HG02642 (cell line): ENCODE results near the gene SNAP25.

Experiments
- ATAC-seq: cut with Tn5 transposase; IDR thresholded peaks from one replicate; pipeline ENCODE4 v1.9.1; 2021; ENCODE audit warnings: mild to moderate bottlenecking; ENCODE audit not compliant: unreplicated experiment, poor library complexity

Gene SNAP25

GRCh38 chr20:10259166-10259565 is 40.5 kb downstream of the SNAP25 start:
- ATAC-seq, result no peak

- ATAC-seq, result no peak
These were observed 41.7 kb downstream of the SNAP25 start for GRCh38 chr20:10260316-10260715.

GRCh38 chr20:10261702-10262101 is 43.1 kb downstream of the SNAP25 start:
- no peak for ATAC-seq

- no peak for ATAC-seq
These were observed 44.9 kb downstream of the SNAP25 start for GRCh38 chr20:10263385-10264165.

DNA sequence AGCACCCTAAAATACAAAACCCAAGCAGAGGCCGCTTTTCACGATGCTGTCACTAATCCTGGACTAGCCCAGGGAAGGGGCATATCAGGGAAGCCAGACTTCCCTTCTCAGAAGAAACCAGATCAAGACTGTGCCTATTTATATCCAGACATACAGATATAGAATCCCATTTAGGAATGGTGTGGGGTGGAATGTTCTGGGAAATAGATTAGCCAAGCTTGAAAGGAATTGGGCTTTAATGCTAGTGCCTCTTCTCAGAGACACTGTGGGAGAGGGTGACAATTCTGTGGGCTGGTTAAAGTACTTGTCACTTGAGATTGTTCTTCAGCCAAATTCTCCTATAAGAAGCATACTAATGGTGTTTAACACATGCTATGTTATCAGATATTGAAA is 45.5 kb downstream of the SNAP25 start:
- ATAC-seq, result no peak

- no peak for ATAC-seq
These were observed 50.0 kb downstream of the SNAP25 start for GRCh38 chr20:10268636-10269035.

DNA sequence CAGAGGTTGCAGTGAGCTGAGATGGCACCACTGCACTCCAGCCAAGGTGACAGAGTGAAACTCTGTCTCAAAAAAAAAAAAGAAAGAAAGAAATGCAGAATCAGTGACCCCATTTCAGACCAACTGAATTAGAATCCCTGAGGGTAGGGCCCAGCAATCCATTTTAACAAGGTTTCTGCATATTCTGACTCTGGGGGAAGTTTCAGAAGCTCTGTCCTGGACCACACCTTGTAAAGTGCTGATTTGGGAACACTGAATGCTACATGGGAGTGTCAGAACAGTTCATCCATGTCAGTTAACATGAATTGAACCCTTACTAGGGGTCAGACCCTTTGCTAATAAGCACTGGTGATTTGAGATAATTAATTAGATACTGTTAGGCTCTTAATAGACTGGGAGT is 52.0 kb downstream of the SNAP25 start:
- ATAC-seq, result no peak

DNA sequence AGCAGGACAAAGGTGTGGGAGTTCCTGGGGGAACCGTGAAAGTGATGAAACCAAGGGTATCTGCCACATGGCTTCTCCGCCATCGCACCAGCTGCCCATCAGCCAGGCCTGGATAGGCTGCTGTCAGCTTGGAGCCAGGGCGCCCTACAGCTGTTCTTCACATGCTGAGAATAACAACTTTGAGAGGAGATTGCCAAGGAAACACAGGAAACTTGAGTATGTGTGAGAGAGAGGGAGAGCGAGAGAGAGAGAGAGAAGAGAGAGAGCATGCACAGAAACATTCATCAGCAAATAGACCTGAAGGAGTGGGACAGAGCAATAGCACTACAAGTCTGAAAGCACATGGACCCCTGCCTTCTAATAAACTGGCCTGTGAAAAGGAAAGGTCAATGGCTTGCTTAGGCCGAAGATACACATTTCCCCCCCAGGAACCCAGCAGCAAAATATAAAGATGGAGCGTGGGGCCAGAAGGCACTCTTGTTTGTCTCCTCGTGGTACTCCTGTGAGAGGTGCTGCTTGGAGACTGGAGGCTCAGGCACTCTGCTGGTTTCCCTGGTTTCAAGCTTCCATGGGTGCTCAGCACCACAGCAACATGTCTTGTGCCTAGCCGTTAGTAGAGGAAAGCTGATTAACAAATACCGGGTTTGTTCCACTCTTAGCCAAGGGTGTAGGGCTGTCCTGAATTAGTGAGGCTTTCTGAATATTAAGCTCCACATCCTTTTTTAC is 53.0 kb downstream of the SNAP25 start:
- ATAC-seq, result no peak

DNA sequence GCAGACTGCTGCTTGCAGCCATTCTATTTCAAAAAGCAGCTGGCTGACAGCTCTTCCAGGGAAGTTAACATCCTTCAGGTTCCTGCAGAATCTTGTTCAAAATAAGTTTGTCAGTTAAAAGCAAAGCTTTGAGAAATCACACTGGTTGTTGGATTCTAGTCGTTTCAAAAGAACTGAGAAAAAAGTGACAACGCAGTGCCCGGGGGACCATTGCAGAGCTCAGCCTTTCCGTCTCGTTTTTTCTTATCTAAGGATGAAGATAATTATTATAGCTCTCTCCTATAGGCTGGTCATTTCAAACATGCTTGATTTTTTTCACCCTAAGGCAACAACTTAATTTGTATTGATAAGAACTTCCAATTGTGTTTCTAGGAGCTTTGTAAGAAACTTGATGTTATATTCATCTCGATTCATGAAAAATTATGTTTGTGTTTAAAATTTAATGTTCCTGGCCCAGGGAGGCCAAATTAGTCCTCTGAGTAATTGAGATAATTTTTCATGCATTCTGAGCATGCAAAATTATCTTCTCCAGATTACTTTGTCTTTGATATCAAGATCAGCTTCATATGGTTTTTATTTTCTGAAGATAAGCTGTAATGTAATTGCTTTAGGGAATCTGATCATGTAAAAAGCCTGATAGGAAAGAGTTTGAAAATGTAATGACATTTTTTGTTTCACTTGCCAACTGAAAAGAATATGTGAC is 58.4 kb downstream of the SNAP25 start:
- ATAC-seq, result no peak

DNA sequence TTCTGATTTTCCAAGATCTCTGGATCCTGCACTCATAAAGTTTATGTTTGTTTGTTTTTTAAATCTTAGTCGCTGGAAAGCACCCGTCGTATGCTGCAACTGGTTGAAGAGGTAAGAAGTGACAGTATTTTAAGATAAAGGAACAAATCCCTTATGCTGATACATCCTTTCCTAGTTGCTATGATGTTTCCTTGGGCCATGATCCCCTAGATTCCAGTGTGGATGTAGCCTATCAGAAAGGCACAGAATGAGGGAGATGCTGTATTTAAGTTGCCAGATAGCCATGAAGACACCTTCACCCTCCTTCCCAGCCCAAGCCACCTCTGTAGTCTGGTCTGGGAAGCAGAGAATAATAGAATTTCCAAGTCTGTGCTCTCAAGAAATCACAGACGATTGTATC is 59.0 kb downstream of the SNAP25 start:
- ATAC-seq, result no peak

DNA sequence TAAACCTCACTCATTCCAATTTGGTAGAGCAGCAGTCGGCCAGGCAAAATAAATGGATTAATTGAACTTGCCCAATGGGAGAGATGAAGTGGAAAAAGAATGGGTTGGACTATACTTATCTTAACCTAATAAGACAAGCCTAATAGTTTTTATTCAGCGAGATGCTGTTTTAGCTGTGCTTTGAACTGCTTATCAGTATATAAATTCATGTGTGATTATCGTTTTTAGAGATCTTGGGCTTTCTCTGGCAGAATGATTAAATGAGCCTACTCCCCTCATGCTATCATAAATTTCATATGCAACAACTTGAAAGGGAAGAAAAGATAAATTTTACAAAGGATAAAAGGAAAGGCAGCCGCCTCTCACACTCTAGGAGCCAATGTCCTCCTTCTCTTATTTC is 59.8 kb downstream of the SNAP25 start:
- no peak for ATAC-seq

- no peak for ATAC-seq
These were observed 61.6 kb downstream of the SNAP25 start for GRCh38 chr20:10280018-10280908.

GRCh38 chr20:10281911-10282310 is 63.3 kb downstream of the SNAP25 start:
- ATAC-seq, result no peak

DNA sequence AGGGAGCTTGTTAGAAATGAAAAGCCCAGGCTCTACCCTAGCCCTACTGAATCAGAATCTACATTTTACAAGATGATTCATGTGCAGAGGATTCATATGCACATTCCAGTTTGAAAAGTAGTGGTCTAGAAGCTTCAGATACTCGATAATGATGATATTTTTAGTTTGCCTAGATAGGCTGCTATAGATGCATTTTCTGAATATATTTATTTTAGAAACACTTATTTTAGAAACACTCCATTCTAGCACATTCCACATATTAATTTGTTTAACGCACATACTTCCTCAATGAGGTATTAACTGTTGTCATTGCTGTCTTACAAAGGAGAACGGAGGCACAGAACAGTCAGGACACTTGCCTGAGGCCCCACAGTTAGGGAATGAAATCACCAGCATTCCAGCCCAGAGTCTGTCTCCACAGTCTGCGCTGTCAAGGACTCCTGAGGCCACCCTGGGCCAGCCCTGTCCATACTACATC is 64.4 kb downstream of the SNAP25 start:
- ATAC-seq, result no peak

GRCh38 chr20:10286356-10286755 is 67.7 kb downstream of the SNAP25 start:
- no peak for ATAC-seq

GRCh38 chr20:10288421-10288820 is 69.8 kb downstream of the SNAP25 start:
- ATAC-seq, result no peak

GRCh38 chr20:10288954-10289646 is 70.5 kb downstream of the SNAP25 start:
- no peak for ATAC-seq

GRCh38 chr20:10291568-10292248 is 73.1 kb downstream of the SNAP25 start:
- no peak for ATAC-seq

DNA sequence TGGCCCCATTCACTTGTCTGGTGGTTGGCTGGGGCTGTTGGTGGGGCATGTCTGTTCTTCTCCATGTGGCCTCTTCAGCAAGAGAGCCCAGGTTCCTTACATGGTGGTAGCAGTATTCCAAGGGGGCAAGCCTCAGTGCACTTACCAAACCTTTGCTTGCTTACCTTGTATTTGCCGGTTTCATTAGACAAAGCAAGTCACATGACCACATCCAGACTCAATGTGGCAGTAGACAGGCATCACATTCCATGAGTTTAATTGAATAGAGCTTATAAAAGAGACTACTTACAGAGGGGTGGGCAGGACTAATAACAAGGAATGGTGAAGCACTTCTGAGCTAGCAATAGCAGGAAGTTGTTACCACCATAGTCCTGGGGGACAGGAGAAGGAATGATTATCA is 78.6 kb downstream of the SNAP25 start:
- no peak for ATAC-seq
